SK-N-SH treated with all-trans-retinoic acid at 6 μM for 48 hours (cell line): Measurements from ENCODE around the gene CCDC3.

Source experiments
- ARNTL ChIP-seq: fragments of 450-650 bp; formaldehyde crosslinking; IDR thresholded peaks from 2 replicates; pipeline ENCODE4 v1.5.0; 2020; ENCODE audit warnings: low read depth, mild to moderate bottlenecking, moderate library complexity, borderline replicate concordance
- ISL1 ChIP-seq: fragments of 250-450 bp; sonication (Bioruptor Pico); IDR thresholded peaks from 2 replicates; pipeline ENCODE4 v2.1.2; 2022; ENCODE audit warnings: mild to moderate bottlenecking, moderate library complexity
- OSR1 ChIP-seq: fragments of 250-450 bp; sonication (Bioruptor Pico); IDR thresholded peaks from 2 replicates; pipeline ENCODE4 v1.8.0; 2022; ENCODE audit warnings: moderate library complexity, mild to moderate bottlenecking, inconsistent platforms
- RARB ChIP-seq: fragments of 250-450 bp; sonication (Bioruptor Pico); IDR thresholded peaks from 2 replicates; pipeline ENCODE4 v1.8.0; 2021; ENCODE audit warnings: mild to moderate bottlenecking, moderate library complexity
- ZFP3 ChIP-seq: fragments of 250-450 bp; sonication (Bioruptor Pico); IDR thresholded peaks from 2 replicates; pipeline ENCODE4 v1.5.0; 2020; ENCODE audit warnings: mild to moderate bottlenecking, moderate library complexity
- ZFP30 ChIP-seq: fragments of 450-650 bp; formaldehyde crosslinking; IDR thresholded peaks from 2 replicates; pipeline ENCODE4 v1.5.0; 2022; ENCODE audit warnings: mild to moderate bottlenecking, moderate library complexity
- ZNF70 ChIP-seq: fragments of 450-650 bp; formaldehyde crosslinking; IDR thresholded peaks from 2 replicates; pipeline ENCODE4 v1.5.0; 2020; ENCODE audit warnings: mild to moderate bottlenecking, moderate library complexity
- TF ChIP-seq, protein P1 (sequence below): fragments of 250-450 bp; sonication (Bioruptor Pico); IDR thresholded peaks from 2 replicates; pipeline ENCODE4 v1.8.0; 2021; ENCODE audit warnings: low read depth, mild to moderate bottlenecking, moderate library complexity, borderline replicate concordance
- TF ChIP-seq, protein P2 (sequence below): fragments of 250-450 bp; sonication (Bioruptor Pico); IDR thresholded peaks from 2 replicates; pipeline ENCODE4 v1.5.0; 2020; ENCODE audit warnings: mild to moderate bottlenecking, moderate library complexity

DNA sequence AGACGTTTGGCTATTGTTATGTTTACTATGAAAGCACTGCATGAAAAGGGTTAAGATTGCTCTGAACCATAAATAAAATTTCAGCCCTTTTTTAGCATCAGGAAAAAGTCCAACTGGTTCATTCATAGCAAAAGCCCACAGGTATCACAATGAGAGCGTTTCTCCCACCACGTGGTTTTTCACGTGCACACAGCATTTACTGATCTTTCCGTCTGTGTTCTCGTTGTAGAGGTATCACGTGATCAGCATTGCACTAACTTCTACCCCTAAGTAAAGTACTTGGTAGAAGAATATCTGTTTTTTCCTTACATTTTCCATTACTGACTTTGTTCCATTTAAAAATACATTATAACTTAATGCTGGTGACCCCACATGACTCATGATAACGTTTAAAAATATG is 17.8 kb upstream of the CCDC3 start:
- no peak for TF ChIP-seq ZFP3 (CRISPR knock-in tag)
- TF ChIP-seq ZNF70 (CRISPR knock-in tag), result no peak
- TF ChIP-seq RARB, result no peak
- TF ChIP-seq, protein P1, sequence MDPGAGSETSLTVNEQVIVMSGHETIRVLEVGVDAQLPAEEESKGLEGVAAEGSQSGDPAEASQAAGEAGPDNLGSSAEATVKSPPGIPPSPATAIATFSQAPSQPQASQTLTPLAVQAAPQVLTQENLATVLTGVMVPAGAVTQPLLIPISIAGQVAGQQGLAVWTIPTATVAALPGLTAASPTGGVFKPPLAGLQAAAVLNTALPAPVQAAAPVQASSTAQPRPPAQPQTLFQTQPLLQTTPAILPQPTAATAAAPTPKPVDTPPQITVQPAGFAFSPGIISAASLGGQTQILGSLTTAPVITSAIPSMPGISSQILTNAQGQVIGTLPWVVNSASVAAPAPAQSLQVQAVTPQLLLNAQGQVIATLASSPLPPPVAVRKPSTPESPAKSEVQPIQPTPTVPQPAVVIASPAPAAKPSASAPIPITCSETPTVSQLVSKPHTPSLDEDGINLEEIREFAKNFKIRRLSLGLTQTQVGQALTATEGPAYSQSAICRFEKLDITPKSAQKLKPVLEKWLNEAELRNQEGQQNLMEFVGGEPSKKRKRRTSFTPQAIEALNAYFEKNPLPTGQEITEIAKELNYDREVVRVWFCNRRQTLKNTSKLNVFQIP (CRISPR knock-in tag), result no peak
- no peak for TF ChIP-seq ISL1 (CRISPR knock-in tag)
- no peak for TF ChIP-seq ARNTL (CRISPR knock-in tag)
- TF ChIP-seq OSR1 (CRISPR knock-in tag), result no peak
- TF ChIP-seq, protein P2, sequence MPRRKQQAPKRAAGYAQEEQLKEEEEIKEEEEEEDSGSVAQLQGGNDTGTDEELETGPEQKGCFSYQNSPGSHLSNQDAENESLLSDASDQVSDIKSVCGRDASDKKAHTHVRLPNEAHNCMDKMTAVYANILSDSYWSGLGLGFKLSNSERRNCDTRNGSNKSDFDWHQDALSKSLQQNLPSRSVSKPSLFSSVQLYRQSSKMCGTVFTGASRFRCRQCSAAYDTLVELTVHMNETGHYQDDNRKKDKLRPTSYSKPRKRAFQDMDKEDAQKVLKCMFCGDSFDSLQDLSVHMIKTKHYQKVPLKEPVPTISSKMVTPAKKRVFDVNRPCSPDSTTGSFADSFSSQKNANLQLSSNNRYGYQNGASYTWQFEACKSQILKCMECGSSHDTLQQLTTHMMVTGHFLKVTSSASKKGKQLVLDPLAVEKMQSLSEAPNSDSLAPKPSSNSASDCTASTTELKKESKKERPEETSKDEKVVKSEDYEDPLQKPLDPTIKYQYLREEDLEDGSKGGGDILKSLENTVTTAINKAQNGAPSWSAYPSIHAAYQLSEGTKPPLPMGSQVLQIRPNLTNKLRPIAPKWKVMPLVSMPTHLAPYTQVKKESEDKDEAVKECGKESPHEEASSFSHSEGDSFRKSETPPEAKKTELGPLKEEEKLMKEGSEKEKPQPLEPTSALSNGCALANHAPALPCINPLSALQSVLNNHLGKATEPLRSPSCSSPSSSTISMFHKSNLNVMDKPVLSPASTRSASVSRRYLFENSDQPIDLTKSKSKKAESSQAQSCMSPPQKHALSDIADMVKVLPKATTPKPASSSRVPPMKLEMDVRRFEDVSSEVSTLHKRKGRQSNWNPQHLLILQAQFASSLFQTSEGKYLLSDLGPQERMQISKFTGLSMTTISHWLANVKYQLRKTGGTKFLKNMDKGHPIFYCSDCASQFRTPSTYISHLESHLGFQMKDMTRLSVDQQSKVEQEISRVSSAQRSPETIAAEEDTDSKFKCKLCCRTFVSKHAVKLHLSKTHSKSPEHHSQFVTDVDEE (CRISPR knock-in tag), result no peak
- TF ChIP-seq ZFP30 (CRISPR knock-in tag), result no peak
